ENCODE results near the gene ABCB8.
A peak's percentile ranks its signal among the peaks of the same experiment; 100 is the strongest.

Gene ABCB8

GRCh38 chr7:151019130-151019447, 9.2 kb upstream of the ABCB8 start (continued):
- TF ChIP-seq HOXD13 (CRISPR knock-in tag; IDR thresholded peaks at IDR 0.05; ENCODE audit: borderline replicate concordance): no peak
- TF ChIP-seq, protein P1, sequence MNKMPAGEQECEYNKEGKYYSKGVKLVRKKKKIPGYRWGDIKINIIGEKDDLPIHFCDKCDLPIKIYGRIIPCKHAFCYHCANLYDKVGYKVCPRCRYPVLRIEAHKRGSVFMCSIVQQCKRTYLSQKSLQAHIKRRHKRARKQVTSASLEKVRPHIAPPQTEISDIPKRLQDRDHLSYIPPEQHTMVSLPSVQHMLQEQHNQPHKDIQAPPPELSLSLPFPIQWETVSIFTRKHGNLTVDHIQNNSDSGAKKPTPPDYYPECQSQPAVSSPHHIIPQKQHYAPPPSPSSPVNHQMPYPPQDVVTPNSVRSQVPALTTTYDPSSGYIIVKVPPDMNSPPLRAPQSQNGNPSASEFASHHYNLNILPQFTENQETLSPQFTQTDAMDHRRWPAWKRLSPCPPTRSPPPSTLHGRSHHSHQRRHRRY (tag by site-specific recombination; IDR thresholded peaks at IDR 0.05): no peak

GRCh38 chr7:151020231-151020630, 8.0 kb upstream of the ABCB8 start:
- no peak overlapping the region for H3K4me3 ChIP-seq (ENCODE audit: low read depth, low read length)
- H3K4me1 ChIP-seq (ENCODE audit: control insufficient read depth, insufficient read depth, low read length): no peaks in the 10 kb centered on the region
- ChIA-PET CTCF (interaction anchor here (0.6 to 3.1 kb wide), 8 partner anchors 11 to 207 kb away, joined by 3 to 26 read pairs (median 3); no protein-coding TSS in a partner anchor), POLR2A (interaction anchor here (1.3 kb wide), 1 partner anchor 93 kb away, joined by 3 read pairs; no protein-coding TSS in a partner anchor)
- no peaks in the 10 kb centered on the region for H3K36me3 ChIP-seq (ENCODE audit: control insufficient read depth in 2 of 2, insufficient read depth in 1 of 2, low read length in 2 of 2)
- no peaks in the 10 kb centered on the region for H3K9me3 ChIP-seq (ENCODE audit: control insufficient read depth, insufficient read depth, low read depth, low read length)
- no peak overlapping the region for H3K27ac ChIP-seq (ENCODE audit: extremely low read depth, low read depth, low read length)
- TF ChIP-seq ZNF341 (tag by site-specific recombination; IDR thresholded peaks at IDR 0.05; ENCODE audit: low read depth): peak; percentile 70
- TF ChIP-seq ZNF521 (tag by site-specific recombination; IDR thresholded peaks at IDR 0.05): no peak

GRCh38 chr7:151023232-151023631, 5.0 kb upstream of the ABCB8 start:
- Histone ChIP-seq H3K4me3 (ENCODE audit: low read depth, low read length) (no peak overlapping the region), H3K36me3 (ENCODE audit: control insufficient read depth in 2 of 2, insufficient read depth in 1 of 2, low read length in 2 of 2) (no peaks in the 10 kb centered on the region), H3K27ac (ENCODE audit: extremely low read depth, low read depth, low read length) (no peak overlapping the region), H3K4me1 (ENCODE audit: control insufficient read depth, insufficient read depth, low read length) (no peaks in the 10 kb centered on the region), H3K9me3 (ENCODE audit: control insufficient read depth, insufficient read depth, low read depth, low read length) (no peaks in the 10 kb centered on the region)
- ChIA-PET POLR2A (no interaction called here), CTCF (interaction anchor here (0.6 to 5.6 kb wide), 3 partner anchors 11 to 555 kb away, joined by 3 to 22 read pairs (median 3); no protein-coding TSS in a partner anchor)
- TF ChIP-seq ZNF555 (tag by site-specific recombination; conservative IDR thresholded peaks at IDR 0.05): no peak

- Histone ChIP-seq H3K27ac (ENCODE audit: extremely low read depth, low read depth, low read length) (no peak within 1 kb of the TSS), H3K9me3 (ENCODE audit: control insufficient read depth, insufficient read depth, low read depth, low read length) (no peaks in the 10 kb centered on the region), H3K4me1 (ENCODE audit: control insufficient read depth, insufficient read depth, low read length) (no peaks in the 10 kb centered on the region), H3K36me3 (ENCODE audit: control insufficient read depth in 2 of 2, insufficient read depth in 1 of 2, low read length in 2 of 2) (no peaks in the 10 kb centered on the region), H3K4me3 (ENCODE audit: low read depth, low read length) (no peak within 1 kb of the TSS)
- POLR2A ChIA-PET: interaction anchor here (0.6 kb wide), 1 partner anchor 22 kb away, joined by 3 read pairs; no protein-coding TSS in a partner anchor
- CTCF ChIA-PET: interaction anchor here (0.7 to 5.6 kb wide), 3 partner anchors 13 to 61 kb away, joined by 3 to 22 read pairs (median 3); no protein-coding TSS in a partner anchor
- TF ChIP-seq ZNF16 (tag by site-specific recombination; IDR thresholded peaks at IDR 0.05; ENCODE audit: low read depth) (no peak), ZNF555 (tag by site-specific recombination; conservative IDR thresholded peaks at IDR 0.05) (no peak), ZNF626 (tag by site-specific recombination; IDR thresholded peaks at IDR 0.05) (no peak), ZNF530 (tag by site-specific recombination; IDR thresholded peaks at IDR 0.05; ENCODE audit: low read depth) (no peak), SCRT2 (tag by site-specific recombination; IDR thresholded peaks at IDR 0.05) (peak; percentile 60; the same call in 1 of the 2 replicates)
Measured at GRCh38 chr7:151024435-151025056, 3.7 kb upstream of the ABCB8 start, which contains the start of gene ATG9B. TSS of gene ATG9B (minus strand) at chr7:151024494. CDS start at chr7:151024423, 71 bp downstream.

- TF ChIP-seq ZNF521 (tag by site-specific recombination; IDR thresholded peaks at IDR 0.05) (no peak), ZNF133 (tag by site-specific recombination; IDR thresholded peaks at IDR 0.05) (no peak), ZNF677 (tag by site-specific recombination; IDR thresholded peaks at IDR 0.05) (no peak), TRIM28 (IDR thresholded peaks at IDR 0.05; ENCODE audit: borderline replicate concordance, low read length) (no peak), ZNF600 (tag by site-specific recombination; IDR thresholded peaks at IDR 0.05) (no peak), ZFP37 (tag by site-specific recombination; IDR thresholded peaks at IDR 0.05) (no peak), ZNF664 (tag by site-specific recombination; IDR thresholded peaks at IDR 0.05) (no peak)
- TF ChIP-seq, protein P2, sequence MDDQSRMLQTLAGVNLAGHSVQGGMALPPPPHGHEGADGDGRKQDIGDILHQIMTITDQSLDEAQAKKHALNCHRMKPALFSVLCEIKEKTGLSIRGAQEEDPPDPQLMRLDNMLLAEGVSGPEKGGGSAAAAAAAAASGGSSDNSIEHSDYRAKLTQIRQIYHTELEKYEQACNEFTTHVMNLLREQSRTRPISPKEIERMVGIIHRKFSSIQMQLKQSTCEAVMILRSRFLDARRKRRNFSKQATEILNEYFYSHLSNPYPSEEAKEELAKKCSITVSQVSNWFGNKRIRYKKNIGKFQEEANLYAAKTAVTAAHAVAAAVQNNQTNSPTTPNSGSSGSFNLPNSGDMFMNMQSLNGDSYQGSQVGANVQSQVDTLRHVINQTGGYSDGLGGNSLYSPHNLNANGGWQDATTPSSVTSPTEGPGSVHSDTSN (CRISPR knock-in tag; IDR thresholded peaks at IDR 0.05): no peak
- TF ChIP-seq, protein P3, sequence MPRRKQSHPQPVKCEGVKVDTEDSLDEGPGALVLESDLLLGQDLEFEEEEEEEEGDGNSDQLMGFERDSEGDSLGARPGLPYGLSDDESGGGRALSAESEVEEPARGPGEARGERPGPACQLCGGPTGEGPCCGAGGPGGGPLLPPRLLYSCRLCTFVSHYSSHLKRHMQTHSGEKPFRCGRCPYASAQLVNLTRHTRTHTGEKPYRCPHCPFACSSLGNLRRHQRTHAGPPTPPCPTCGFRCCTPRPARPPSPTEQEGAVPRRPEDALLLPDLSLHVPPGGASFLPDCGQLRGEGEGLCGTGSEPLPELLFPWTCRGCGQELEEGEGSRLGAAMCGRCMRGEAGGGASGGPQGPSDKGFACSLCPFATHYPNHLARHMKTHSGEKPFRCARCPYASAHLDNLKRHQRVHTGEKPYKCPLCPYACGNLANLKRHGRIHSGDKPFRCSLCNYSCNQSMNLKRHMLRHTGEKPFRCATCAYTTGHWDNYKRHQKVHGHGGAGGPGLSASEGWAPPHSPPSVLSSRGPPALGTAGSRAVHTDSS (tag by site-specific recombination; IDR thresholded peaks at IDR 0.05): no peak
- TF ChIP-seq, protein P4, sequence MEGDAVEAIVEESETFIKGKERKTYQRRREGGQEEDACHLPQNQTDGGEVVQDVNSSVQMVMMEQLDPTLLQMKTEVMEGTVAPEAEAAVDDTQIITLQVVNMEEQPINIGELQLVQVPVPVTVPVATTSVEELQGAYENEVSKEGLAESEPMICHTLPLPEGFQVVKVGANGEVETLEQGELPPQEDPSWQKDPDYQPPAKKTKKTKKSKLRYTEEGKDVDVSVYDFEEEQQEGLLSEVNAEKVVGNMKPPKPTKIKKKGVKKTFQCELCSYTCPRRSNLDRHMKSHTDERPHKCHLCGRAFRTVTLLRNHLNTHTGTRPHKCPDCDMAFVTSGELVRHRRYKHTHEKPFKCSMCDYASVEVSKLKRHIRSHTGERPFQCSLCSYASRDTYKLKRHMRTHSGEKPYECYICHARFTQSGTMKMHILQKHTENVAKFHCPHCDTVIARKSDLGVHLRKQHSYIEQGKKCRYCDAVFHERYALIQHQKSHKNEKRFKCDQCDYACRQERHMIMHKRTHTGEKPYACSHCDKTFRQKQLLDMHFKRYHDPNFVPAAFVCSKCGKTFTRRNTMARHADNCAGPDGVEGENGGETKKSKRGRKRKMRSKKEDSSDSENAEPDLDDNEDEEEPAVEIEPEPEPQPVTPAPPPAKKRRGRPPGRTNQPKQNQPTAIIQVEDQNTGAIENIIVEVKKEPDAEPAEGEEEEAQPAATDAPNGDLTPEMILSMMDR (tag by site-specific recombination; IDR thresholded peaks at IDR 0.05): no peak
- Histone ChIP-seq H3K4me3 (ENCODE audit: low read depth, low read length) (no peak overlapping the region), H3K4me1 (ENCODE audit: control insufficient read depth, insufficient read depth, low read length) (no peaks in the 10 kb centered on the region), H3K27ac (ENCODE audit: extremely low read depth, low read depth, low read length) (no peak overlapping the region), H3K36me3 (ENCODE audit: control insufficient read depth in 2 of 2, insufficient read depth in 1 of 2, low read length in 2 of 2) (peaks cover 0 to 3% of the 10 kb centered on the region in 2 experiments; a peak in 1 of 3 replicates), H3K9me3 (ENCODE audit: control insufficient read depth, insufficient read depth, low read depth, low read length) (no peaks in the 10 kb centered on the region)
- ChIA-PET CTCF (interaction anchor here (0.7 to 5.6 kb wide), 5 partner anchors 8 to 85 kb away, joined by 3 to 22 read pairs (median 5); no protein-coding TSS in a partner anchor), POLR2A (interaction anchor here (1.0 kb wide), 1 partner anchor 13 kb away, joined by 3 read pairs; no protein-coding TSS in a partner anchor)
Measured at GRCh38 chr7:151025924-151026671, 2.2 kb upstream of the ABCB8 start.

All from HEK293 (cell line).